Gastrocnemius medialis (tissue), 4 donors: ENCODE data around the gene INPP4A. TPM values are rescaled to one million over a fixed set of nuclear protein-coding genes. Genes with fewer than 3 reads are reported as not detected.

Source experiments
- ATAC-seq, 2 donors: fragments of 150-250 bp; one replicate each; pipeline ENCODE4 v1.9.1; 2016
- DNase-seq, 2 donors: peaks; one replicate each; pipeline ENCODE4 v3.0.0-alpha.2; 2019
- H3K27ac ChIP-seq, 4 donors: fragments of 200-600 bp; sonication (generic); 1 replicate in 1 of 4; 2 replicates in 3 of 4; pipeline ENCODE4 v1.5.1; 2016 to 2018; ENCODE audit warnings: mild to moderate bottlenecking in 2 of 4, moderate library complexity in 1 of 4
- H3K27me3 ChIP-seq, 3 donors: fragments of 200-600 bp; sonication (generic) in 2 of 3; 1 replicate in 1 of 3; 2 replicates in 2 of 3; pipeline versions ENCODE4 v1.5.1 to v1.6.0; 2016 to 2019; ENCODE audit warnings: mild to moderate bottlenecking in 1 of 3, moderate library complexity in 1 of 3
- H3K36me3 ChIP-seq, 2 donors: fragments of 200-600 bp; sonication (generic) in 1 of 2; one replicate each; pipeline ENCODE4 v1.5.1; 2017 to 2018
- H3K4me1 ChIP-seq, 2 donors: fragments of 200-600 bp; sonication (generic) in 1 of 2; one replicate each; pipeline ENCODE4 v1.5.1; 2016 to 2017; ENCODE audit warnings: mild to moderate bottlenecking in 2 of 2
- H3K4me3 ChIP-seq, 4 donors: fragments of 200-600 bp; sonication (generic) in 3 of 4; 1 replicate in 1 of 4; 2 replicates in 3 of 4; pipeline ENCODE4 v1.5.1; 2016 to 2019; ENCODE audit warnings: mild to moderate bottlenecking in 2 of 4
- H3K9me3 ChIP-seq, 3 donors: fragments of 200-600 bp; sonication (generic) in 2 of 3; 1 replicate in 1 of 3; 2 replicates in 2 of 3; pipeline ENCODE4 v1.5.1; 2016 to 2019
- CTCF ChIP-seq, 5 experiments: fragments of 450-650 bp in 3 of 5; fragments of 200-600 bp in 2 of 5; sonication (generic) in 2 of 5; IDR thresholded peaks in 4 of 5; conservative IDR thresholded peaks in 1 of 5; 1 replicate in 4 of 5; 2 replicates in 1 of 5; pipeline ENCODE4 v1.5.1; 2016 to 2019; ENCODE audit warnings: antibody characterized with exemption in 5 of 5, mild to moderate bottlenecking in 3 of 5, moderate library complexity in 3 of 5
- POLR2A ChIP-seq, 2 donors: fragments of 450-650 bp; IDR thresholded peaks; one replicate each; pipeline ENCODE4 v1.6.1; 2017; ENCODE audit warnings: antibody characterized with exemption in 2 of 2, mild to moderate bottlenecking in 2 of 2, moderate library complexity in 2 of 2
- in situ Hi-C, 4 donors: fragments of 200-750 bp; cut with MboI; loops; one replicate each; pipeline versions ENCODE4 v1.15.0 to v1.8.0; 2017; ENCODE audit warnings: low sequenced_read_pairs in 4 of 4
- intact Hi-C: fragments of 100-400 bp; cut with DNase I; formaldehyde crosslinking; loops from one replicate; pipeline ENCODE4 v1.15.1; 2023; ENCODE audit warnings: low total_unique reads
- total RNA-seq, 4 donors: library from RNA; depleted of rRNA; stranded (reverse); fragments of >200 nt; gene quantifications; one replicate each; pipeline versions ENCODE4 v1.1.0 to v1.2.3, GENCODE V29; 2016

INPP4A gene
- total RNA-seq, 4 donors from 2014 or later: 9.8 to 19.6 (median 16.0) TPM

GRCh38 chr2:98482362-98482761 lies 37.7 kb downstream of the INPP4A start:
- ATAC-seq: no peak
- intact Hi-C loops (no loop called here), in situ Hi-C loops (no loop called here)
- no peaks in the 10 kb centered on the region for H3K36me3 ChIP-seq
- H3K27ac ChIP-seq: no peak overlapping the region
- DNase-seq: no peak
- H3K4me1 ChIP-seq: peaks cover 32 to 35% of the 10 kb centered on the region in 2 donors
- TF ChIP-seq POLR2A (IDR thresholded peaks at IDR 0.05) (no peak), CTCF (IDR thresholded peaks at IDR 0.05 in 4 of 5, conservative IDR thresholded peaks at IDR 0.05 in 1 of 5) (no peak)
- H3K27me3 ChIP-seq: no peaks in the 10 kb centered on the region
- H3K4me3 ChIP-seq: no peak overlapping the region
- H3K9me3 ChIP-seq: no peaks in the 10 kb centered on the region

- no peak overlapping the region for H3K4me3 ChIP-seq
- peaks cover 34 to 44% of the 10 kb centered on the region in 2 donors for H3K4me1 ChIP-seq
- no peak for TF ChIP-seq POLR2A (IDR thresholded peaks at IDR 0.05)
- no peak for TF ChIP-seq CTCF (IDR thresholded peaks at IDR 0.05 in 4 of 5, conservative IDR thresholded peaks at IDR 0.05 in 1 of 5)
- H3K27ac ChIP-seq: no peak overlapping the region
- intact Hi-C loops (no loop called here), in situ Hi-C loops (no loop called here)
- no peaks in the 10 kb centered on the region for H3K27me3 ChIP-seq
- ATAC-seq (no peak), DNase-seq (no peak)
- H3K9me3 ChIP-seq: no peaks in the 10 kb centered on the region
- H3K36me3 ChIP-seq: no peaks in the 10 kb centered on the region
These were observed 38.7 kb downstream of the INPP4A start for GRCh38 chr2:98483257-98483861.

GRCh38 chr2:98484121-98484557 lies 39.5 kb downstream of the INPP4A start:
- no peak for TF ChIP-seq POLR2A (IDR thresholded peaks at IDR 0.05)
- no peak for TF ChIP-seq CTCF (IDR thresholded peaks at IDR 0.05 in 4 of 5, conservative IDR thresholded peaks at IDR 0.05 in 1 of 5)
- intact Hi-C loops: no loop called here
- no peak for DNase-seq
- no peak for ATAC-seq
- Histone ChIP-seq H3K4me3 (no peak overlapping the region), H3K27ac (no peak overlapping the region), H3K27me3 (no peaks in the 10 kb centered on the region), H3K9me3 (no peaks in the 10 kb centered on the region), H3K36me3 (no peaks in the 10 kb centered on the region), H3K4me1 (peaks cover 35 to 41% of the 10 kb centered on the region in 2 donors)
- in situ Hi-C loops: no loop called here

GRCh38 chr2:98484652-98485452 lies 40.2 kb downstream of the INPP4A start:
- ATAC-seq (no peak), DNase-seq (no peak)
- no peak overlapping the region for H3K27ac ChIP-seq
- H3K9me3 ChIP-seq: no peaks in the 10 kb centered on the region
- H3K27me3 ChIP-seq: no peaks in the 10 kb centered on the region
- no peaks in the 10 kb centered on the region for H3K36me3 ChIP-seq
- TF ChIP-seq POLR2A (IDR thresholded peaks at IDR 0.05) (no peak), CTCF (IDR thresholded peaks at IDR 0.05 in 4 of 5, conservative IDR thresholded peaks at IDR 0.05 in 1 of 5) (no peak)
- intact Hi-C loops: no loop called here
- in situ Hi-C loops: no loop called here
- H3K4me3 ChIP-seq: no peak overlapping the region
- H3K4me1 ChIP-seq: peaks cover 34% of the 10 kb centered on the region in 2 donors
